HepG2 (cell line): ENCODE data around the gene P3H3. TPM values are rescaled to one million over a fixed set of nuclear protein-coding genes. Genes with fewer than 3 reads are reported as not detected.

Experiments used
- FOXP1 ChIP-seq, 2 experiments: fragments of 450-650 bp in 1 of 2; IDR thresholded peaks; 2 replicates each; pipeline ENCODE4 v1.6.1; 2017 to 2018; ENCODE audit warnings: antibody characterized with exemption in 1 of 2
- HIVEP1 ChIP-seq: sonication (generic); formaldehyde crosslinking; IDR thresholded peaks from 2 replicates; pipeline ENCODE4 v1.4.0; 2020; ENCODE audit warnings: mild to moderate bottlenecking, missing genetic modification reagents
- ISX ChIP-seq: sonication (generic); formaldehyde crosslinking; conservative IDR thresholded peaks from 2 replicates; pipeline ENCODE4 v1.5.0; 2020; ENCODE audit warnings: missing genetic modification reagents
- MAZ ChIP-seq, 2 experiments: sonication (generic) in 1 of 2; formaldehyde crosslinking in 1 of 2; IDR thresholded peaks; 2 replicates each; pipeline versions ENCODE4 v1.5.0 to v1.6.1; 2012 to 2020; ENCODE audit warnings: low read depth in 2 of 2, mild to moderate bottlenecking in 2 of 2, borderline replicate concordance in 1 of 2, improper control_type of control experiment in 1 of 2, low read length in 1 of 2, missing genetic modification reagents in 1 of 2, moderate library complexity in 1 of 2
- PAWR ChIP-seq: sonication (generic); formaldehyde crosslinking; IDR thresholded peaks from 2 replicates; pipeline ENCODE4 v1.4.0; 2020; ENCODE audit warnings: missing genetic modification reagents, mild to moderate bottlenecking, borderline replicate concordance
- PAX8 ChIP-seq: sonication (generic); formaldehyde crosslinking; IDR thresholded peaks from 2 replicates; pipeline ENCODE4 v1.8.0; 2022; ENCODE audit warnings: mild to moderate bottlenecking, missing genetic modification reagents, borderline replicate concordance
- POLR2G ChIP-seq: fragments of 200-400 bp; formaldehyde crosslinking; IDR thresholded peaks from 2 replicates; pipeline ENCODE4 v1.6.1; 2018; ENCODE audit warnings: mild to moderate bottlenecking, low read depth, low read length, moderate library complexity
- ZBTB20 ChIP-seq: sonication (generic); formaldehyde crosslinking; IDR thresholded peaks from 2 replicates; pipeline ENCODE4 v1.8.1; 2023; ENCODE audit warnings: missing genetic modification reagents, low read depth, mild to moderate bottlenecking, borderline replicate concordance
- ZBTB34 ChIP-seq: sonication (generic); formaldehyde crosslinking; IDR thresholded peaks from 2 replicates; pipeline ENCODE4 v1.8.0; 2022; ENCODE audit warnings: mild to moderate bottlenecking, missing genetic modification reagents
- ZNF225 ChIP-seq: sonication (generic); formaldehyde crosslinking; IDR thresholded peaks from 2 replicates; pipeline ENCODE4 v1.4.0; 2020; ENCODE audit warnings: mild to moderate bottlenecking, missing genetic modification reagents
- ZNF3 ChIP-seq: IDR thresholded peaks from 2 replicates; pipeline ENCODE4 v1.7.0; 2017; ENCODE audit warnings: inconsistent platforms
- ZNF44 ChIP-seq: sonication (generic); formaldehyde crosslinking; IDR thresholded peaks from 2 replicates; pipeline ENCODE4 v1.5.1; 2020; ENCODE audit warnings: mild to moderate bottlenecking, missing genetic modification reagents
- ZNF572 ChIP-seq: sonication (generic); formaldehyde crosslinking; IDR thresholded peaks from 2 replicates; pipeline ENCODE4 v1.5.1; 2020; ENCODE audit warnings: mild to moderate bottlenecking, missing genetic modification reagents
- ZNF607 ChIP-seq: sonication (generic); formaldehyde crosslinking; IDR thresholded peaks from 2 replicates; pipeline ENCODE4 v1.5.1; 2020; ENCODE audit warnings: missing genetic modification reagents, mild to moderate bottlenecking, borderline replicate concordance
- ZNF691 ChIP-seq: sonication (generic); formaldehyde crosslinking; IDR thresholded peaks from 2 replicates; pipeline ENCODE4 v1.4.0; 2020; ENCODE audit warnings: missing genetic modification reagents, low read depth, mild to moderate bottlenecking, borderline replicate concordance
- ZNF780A ChIP-seq: sonication (generic); formaldehyde crosslinking; IDR thresholded peaks from 2 replicates; pipeline ENCODE4 v1.8.0; 2022; ENCODE audit warnings: mild to moderate bottlenecking, missing genetic modification reagents, moderate library complexity
- ZNF784 ChIP-seq: sonication (generic); formaldehyde crosslinking; IDR thresholded peaks from 2 replicates; pipeline ENCODE4 v1.5.1; 2020; ENCODE audit warnings: missing genetic modification reagents, mild to moderate bottlenecking, borderline replicate concordance
- polyA plus RNA-seq, 8 experiments: library from polyadenylated mRNA; depleted of rRNA in 3 of 8; stranded (reverse) in 7 of 8; unstranded in 1 of 8; fragments of >200 nt; fragmentation: Illumina TruSeq in 4 of 8; extraction: Trizol in 4 of 8; gene quantifications; 2 replicates each; pipeline versions ENCODE4 v1.2.1 to v1.2.3, GENCODE V29; 2011 to 2016; ENCODE audit warnings: low read depth in 4 of 8, missing spikeins in 1 of 8, mixed read lengths in 1 of 8; ENCODE audit not compliant: insufficient read depth in 1 of 8
- total RNA-seq, 5 experiments: library from RNA; depleted of rRNA; stranded (reverse); fragments of >200 nt; fragmentation: Illumina TruSeq; extraction: Trizol; gene quantifications; 2 replicates each; pipeline ENCODE4 v1.2.3, GENCODE V29; 2016; ENCODE audit warnings: low read depth in 1 of 5

P3H3 gene
- total and polyA plus RNA-seq, 2 of the 13 experiments (the other 11 are each of a cell fraction or from before 2014, with no cell fraction given) = 20.1 to 20.5 TPM

GRCh38 chr12:6828781-6829535 is 751 bp downstream of the P3H3 start (continued):
- TF ChIP-seq ZBTB34 (CRISPR knock-in tag) (peak; percentile 25; the same call in 1 of the 2 replicates), ZNF780A (CRISPR knock-in tag) (no peak), ZNF784 (CRISPR knock-in tag) (peak; percentile 71; the same call in 1 of the 2 replicates), PAX8 (CRISPR knock-in tag) (0 out of 2 replicates have a peak, but pooled peaks have one; percentile 37), ZNF572 (CRISPR knock-in tag) (no peak), POLR2G (peak; percentile 80), ZBTB20 (CRISPR knock-in tag) (peak; percentile 55; the same call in 1 of the 2 replicates), MAZ (IDR thresholded peaks at IDR 0.05; ENCODE audit: borderline replicate concordance, low read depth, low read length) (no peak), MAZ (CRISPR knock-in tag; IDR thresholded peaks at IDR 0.05; ENCODE audit: low read depth) (peak; percentile 38; the same call in 1 of the 2 replicates), ZNF3 (CRISPR knock-in tag) (no peak), ZNF691 (CRISPR knock-in tag) (no peak; the same call in 1 of the 2 replicates), ISX (CRISPR knock-in tag) (no peak), ZNF607 (no peak), FOXP1 (IDR thresholded peaks at IDR 0.05) (no peak), FOXP1 (CRISPR knock-in tag; IDR thresholded peaks at IDR 0.05) (0 out of 2 replicates have a peak, but pooled peaks have one; percentile 9), ZNF44 (CRISPR knock-in tag) (0 out of 2 replicates have a peak, but pooled peaks have one; percentile 50), PAWR (CRISPR knock-in tag) (no peak), ZNF225 (CRISPR knock-in tag) (no peak; the same call in 1 of the 2 replicates), HIVEP1 (CRISPR knock-in tag) (peak; percentile 66)
- TF ChIP-seq, all 625 proteins: peak for 146
